Measurements from ENCODE around the gene MYMX.
"Not testable (repeated sequence)": the region's sequence is repeated elsewhere in the genome, so short reads cannot be mapped to it uniquely, and the experiment has no call there.

The MYMX gene

DNA sequence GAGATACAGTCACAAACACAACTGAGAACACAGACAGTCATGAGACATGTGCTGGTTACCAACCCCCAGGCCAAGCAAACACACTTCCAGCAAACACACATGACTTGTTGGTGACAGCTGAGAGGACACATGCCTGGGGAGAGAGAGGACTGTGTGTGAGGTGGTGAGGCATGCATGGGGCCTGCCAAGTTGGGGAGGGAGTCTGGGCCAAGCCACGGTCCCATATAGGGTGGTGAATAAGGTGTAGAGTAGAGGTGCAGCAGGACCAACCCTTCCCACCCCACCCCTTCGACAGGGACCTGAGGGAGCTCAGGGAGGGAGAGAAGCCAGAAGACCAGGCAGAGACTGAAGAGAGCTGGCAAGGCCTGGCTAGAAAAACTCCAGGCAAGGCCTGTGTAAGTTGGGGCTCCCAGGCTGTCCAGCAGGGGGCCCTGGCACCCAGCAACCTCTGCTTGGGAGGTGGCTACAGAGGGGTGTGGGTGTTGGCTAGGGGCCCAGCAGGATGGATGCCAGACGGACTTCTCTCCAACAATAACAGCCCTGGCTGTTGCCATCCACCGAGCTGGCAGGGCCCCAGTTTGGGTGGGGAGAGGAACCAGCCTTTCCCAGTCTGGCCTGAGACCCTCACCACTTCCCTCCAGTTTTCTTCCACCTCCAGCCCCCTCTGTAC is 4.7 kb downstream of the MYMX start:
- peak; percentile 70 for DNase-seq

DNA sequence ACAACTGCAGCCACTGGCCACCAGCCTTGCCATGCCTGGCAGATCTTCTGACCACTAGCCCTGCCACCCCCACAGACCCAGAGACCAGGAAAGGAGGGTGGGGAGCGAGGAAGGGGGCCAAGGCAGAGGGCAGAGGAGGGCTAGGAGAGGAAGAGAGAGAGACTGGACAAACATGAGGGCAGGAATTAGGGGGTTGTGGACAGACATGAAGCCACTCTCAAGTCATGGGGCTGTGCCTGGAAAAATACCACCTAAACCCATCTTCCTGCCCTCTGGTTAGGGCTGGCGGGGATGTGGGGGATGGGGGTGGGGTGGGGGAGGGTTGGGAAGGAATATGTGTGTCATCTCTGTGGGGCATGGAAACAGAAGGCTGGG is 5.2 kb downstream of the MYMX start:
- no peak for DNase-seq

DNA sequence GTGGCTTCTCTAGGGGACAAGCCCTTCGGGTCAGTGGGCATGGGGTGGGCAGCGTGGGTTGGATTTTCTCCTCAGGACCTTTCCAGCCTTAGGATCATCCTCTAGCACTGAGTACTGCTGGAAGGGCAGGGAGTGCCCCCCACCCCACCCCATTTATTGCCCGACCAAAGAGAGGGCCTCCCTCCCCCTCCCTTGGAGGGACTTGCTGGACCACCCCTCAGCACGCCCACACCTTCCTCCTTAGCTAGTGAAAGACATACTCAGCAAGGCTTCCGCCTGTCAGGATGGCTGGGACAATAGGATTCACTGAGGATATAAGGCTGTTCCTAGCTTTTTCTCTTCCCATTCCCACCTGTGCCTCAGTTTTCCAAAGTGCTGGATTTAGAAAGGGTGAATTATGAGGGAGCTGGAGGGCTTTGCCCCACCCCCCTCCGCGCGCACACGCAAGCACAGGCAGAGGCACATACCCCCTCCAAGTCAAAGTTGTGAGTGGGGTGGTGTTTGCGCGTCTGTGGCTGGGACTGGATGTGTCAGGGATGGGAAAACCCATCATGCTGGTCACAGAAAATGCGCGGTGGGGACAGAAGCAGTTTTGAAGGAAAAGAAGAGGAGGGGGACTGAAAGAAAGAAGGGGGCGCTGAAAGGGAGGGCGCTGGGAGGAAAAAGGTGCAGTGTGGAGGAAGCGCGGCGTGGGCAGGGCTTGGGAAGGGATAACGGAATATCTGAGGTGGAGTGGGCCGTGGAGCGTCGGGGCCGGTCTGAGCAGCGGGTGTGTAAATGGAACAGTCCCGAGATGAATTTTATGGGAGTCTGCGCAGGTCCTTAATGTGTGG is 6.0 kb downstream of the MYMX start:
- DNase-seq: no peak

DNA sequence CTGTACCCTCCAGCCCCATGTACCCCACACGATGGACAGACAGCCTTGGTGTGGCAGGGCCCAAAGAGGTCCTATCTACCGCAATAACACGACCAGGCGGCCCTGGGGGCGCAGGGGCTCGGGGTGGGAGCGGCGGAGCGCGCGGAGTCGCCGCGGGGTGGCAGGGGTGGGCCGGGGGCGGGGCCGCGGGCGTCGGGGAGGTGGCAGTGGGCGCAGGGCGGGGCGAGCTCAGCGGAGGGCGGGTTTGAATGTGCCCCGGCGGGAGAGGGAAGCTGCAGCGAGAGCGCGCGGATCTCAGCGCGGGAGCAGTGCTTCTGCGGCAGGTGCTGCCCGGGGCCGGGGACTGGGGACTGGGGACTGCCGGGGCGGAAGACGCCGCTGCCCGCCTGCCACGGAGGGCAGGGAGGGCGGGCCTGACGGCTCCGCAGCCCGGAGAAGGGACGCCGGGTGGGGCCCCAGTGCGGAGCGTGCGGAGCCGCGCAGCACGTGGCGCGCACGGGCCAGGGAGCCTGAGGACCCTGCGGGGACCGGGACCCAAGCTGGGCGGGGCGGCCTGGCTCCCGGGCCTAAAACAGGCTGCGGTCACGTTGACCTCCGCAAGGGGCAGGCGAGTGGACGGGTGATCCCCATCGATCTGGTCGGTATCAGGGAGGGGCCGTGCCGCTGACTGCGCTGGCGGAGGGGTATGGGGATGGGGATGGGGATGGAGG is 6.7 kb downstream of the MYMX start, which contains the start of gene SLC29A1:
Gene SLC29A1, plus strand, starts transcription at position 277 of the 710 bp plus-strand sequence. CDS start 3,719 bp downstream, outside the sequence.
- peak; percentile 77 for DNase-seq

DNA sequence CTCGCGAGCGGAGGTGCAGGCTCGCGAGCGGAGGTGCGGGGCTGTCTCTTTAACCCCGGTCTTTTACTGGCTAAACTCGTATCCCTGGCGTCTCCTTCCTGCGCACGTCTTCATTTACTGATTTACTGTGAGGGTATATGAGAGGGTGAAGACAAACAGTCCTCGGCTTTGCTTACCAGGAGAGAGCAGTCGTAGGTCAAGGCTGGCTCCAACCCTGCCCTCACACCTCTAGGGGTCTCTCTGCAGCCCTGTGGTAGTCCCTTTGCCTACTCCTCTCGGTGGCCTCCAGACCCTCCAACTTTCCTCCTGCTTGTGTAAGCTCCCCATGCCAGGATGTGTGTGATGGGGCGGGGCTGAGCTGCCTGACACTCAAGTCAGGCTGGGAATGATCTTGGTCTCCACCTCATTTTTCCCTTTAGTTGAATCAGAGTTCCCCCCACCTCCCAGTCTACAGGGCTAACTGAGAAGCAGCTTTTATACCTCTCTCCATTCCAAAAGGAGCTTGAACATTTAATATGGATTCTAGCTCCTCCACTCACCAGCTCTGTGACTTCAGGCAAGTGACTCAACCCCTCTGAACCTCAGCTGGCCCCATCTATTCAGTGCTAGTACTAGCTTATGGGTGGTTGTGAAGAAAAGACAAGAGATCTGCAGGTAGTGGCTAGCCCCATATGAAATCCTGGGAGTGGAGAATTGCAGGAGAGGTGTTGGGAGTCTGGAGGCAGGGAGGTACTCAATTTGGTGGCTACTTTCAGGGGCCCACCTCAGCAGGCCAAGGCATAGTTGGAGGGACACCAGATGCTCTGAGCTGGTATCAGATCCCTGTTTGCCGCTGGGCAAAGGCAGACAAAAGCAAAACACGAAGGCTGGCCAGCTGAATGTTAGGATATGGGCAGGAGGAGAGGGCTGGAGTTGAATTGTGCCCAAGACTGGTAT is 7.6 kb downstream of the MYMX start:
- DNase-seq: no peak

DNA sequence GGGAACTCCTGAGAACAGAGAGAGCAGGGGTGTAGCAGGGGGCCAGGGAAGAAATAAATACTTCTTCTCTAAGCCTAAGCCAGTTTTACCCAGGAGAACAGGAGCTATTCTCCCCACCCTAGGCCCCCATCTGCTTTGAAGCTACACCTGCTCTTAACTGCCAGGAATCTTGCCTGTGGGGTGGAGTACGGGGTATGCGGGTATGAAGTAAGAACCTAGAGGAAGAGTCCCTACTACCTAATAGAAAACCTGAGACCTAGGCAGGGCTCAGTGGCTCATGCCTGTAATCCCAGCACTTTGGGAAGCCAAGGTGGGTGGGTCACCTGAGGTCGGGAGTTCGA is 8.2 kb downstream of the MYMX start:
- no peak for DNase-seq

DNA sequence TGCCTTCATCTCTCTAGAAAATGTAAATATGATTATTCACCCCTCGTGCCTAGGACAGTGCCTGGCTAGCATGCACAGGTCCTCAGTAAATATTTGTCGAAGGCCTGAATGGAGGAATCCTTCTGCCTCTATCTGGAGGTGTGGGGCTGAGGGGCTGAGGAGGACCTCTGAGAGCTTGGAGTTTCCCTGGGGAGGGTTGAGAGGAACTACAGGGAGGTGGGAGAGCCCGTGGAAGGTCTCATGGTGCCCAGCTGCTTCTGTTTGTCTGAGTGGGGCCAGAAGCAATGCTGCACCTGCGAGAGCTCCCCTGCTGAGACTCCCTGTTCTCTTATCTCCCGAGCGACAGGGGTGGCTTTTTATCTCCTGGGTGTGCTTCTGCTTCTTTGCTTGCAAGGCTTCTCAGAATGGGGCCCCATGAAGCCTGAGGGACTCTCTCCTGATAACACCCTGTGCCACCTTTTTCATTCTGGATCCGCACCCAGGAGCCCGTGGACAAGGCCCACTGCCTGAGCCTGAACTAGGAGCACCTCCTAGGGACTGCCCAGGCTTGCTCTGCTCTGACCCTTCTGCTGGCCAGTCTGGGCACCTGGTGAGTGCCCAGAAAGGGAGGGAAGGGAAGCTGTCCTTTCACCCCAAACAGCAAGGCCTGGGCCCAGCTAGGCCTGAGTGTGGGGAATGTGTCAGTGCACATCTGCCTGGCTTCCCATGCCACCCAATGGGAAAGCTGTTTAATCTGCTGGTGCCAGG is 9.0 kb downstream of the MYMX start:
- DNase-seq: no peak

DNA sequence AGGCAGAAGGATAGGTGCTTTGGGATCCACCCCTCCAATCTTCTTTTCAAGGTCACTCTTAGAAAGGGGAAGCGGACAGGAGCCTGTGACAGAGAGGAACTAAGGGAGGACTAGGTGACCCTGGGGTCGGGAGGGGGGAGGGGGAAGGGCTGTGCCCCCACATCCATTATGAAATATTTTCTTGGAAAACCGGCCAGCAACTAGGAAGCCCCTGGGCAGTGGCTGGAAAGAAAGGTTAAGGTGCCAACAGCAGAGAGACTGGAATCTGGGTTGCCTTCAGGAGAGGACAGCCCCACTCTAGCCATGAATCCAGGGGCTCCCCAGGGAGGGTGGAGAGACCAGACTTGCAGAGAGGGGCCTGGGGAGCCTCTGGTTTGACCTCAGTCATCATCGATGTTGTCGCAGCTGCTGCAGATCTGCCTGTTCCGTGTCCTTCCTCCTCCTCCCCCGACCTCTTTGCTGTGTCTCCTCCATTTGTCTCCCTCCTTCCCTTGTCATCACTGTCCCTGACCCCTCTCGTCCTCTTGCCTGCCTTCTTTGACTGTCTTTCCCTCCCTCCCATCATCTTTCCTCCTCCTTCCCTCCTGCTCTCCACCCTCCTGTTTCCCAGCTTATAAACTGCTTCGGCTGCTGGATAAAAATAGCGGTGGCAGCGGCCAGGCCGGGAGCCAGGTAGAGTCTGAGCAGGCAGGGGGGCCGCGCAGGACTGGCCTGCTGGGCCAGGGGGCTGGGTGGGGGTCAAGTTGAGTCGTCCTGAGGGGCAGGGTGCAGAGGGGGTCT is 9.8 kb downstream of the MYMX start:
- DNase-seq: no peak

DNA sequence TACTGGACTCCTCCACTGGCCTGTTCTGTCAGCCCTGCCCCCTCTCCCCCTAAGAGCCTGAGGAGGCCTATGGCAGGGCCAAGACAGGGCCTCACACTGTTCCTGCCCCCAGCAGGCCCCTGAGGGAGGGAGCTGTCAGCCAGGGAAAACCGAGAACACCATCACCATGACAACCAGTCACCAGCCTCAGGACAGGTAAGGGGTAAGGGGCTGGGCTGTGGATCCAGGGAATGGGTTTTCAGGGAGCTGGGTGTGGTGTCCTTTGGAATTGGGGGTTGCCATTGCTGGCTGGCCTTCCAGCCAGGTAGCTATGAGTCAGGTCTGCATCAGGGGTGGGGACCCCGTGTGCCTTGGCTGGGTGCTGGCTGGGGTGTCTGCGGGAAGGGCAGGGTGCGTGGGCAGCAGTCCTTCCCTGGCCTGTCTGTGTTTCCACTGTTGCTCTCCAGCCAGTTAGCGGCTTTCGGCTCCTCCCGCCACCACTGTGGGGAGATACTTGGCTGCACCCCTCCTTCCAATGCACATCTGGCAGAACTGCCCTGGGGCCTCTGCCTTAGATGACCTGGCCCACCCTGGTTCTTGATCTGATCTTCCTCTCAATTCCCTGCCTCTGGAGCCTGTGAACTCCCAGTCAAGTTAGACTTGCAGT is 10.5 kb downstream of the MYMX start:
- DNase-seq: no peak

DNA sequence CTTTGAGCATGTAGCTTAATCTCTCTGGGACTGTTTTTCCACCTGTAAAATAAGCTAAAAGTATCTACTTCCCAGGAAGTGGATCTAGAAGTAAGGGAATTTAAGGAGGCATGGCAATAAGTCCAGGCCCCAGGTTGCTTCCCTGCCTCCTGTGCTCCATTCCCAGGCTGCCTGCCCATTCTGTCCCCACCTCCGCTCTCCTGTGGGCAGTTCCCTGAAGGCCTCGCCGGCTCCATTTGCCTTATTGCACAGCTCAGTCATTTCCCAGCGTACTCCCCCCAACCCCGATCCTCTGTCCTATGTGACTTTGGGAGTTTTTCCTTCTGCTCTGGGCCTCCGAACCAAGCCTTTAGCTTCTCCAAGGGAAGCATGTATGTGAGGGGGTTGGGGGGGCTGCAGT is 11.3 kb downstream of the MYMX start:
- DNase-seq: no peak

DNA sequence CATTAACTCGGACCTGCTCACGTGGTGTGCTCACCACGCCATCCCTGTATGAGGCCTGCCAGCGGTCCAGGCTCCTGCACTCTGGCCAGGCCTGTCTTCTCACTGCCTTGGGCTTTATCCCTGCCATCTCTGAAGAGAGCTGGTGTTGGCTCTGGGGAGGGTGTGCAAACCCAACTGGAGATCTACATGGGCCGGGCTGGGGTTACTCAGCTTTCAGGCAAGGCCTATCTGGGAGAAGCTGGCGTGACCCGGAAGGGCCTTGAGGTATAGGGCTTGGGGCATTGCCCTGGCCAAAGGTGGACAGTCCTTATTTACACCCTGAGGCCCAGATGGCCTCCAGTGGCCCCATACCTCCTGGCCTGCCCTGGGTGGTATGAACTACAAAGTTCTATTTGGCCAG is 11.7 kb downstream of the MYMX start:
- no peak for DNase-seq

DNA sequence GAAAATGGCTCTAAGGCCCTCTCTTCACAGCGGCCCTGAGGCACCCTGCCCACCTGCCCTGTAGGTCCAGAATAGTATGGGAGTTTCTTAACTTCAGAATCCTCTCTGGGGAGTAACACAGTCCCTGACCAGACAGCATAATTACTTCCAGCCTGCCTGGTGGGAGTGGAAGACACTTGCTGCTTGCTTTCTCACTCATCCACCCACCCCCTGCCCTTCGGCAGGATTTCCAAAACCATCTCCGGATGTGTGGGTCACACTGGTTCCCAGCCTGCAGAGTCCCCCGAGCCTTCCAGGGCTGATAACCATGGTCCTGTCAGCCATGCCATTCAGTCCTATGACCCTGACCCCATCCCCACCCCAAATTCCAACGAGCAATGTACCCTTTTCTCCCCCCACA is 12.1 kb downstream of the MYMX start:
- no peak for DNase-seq

DNA sequence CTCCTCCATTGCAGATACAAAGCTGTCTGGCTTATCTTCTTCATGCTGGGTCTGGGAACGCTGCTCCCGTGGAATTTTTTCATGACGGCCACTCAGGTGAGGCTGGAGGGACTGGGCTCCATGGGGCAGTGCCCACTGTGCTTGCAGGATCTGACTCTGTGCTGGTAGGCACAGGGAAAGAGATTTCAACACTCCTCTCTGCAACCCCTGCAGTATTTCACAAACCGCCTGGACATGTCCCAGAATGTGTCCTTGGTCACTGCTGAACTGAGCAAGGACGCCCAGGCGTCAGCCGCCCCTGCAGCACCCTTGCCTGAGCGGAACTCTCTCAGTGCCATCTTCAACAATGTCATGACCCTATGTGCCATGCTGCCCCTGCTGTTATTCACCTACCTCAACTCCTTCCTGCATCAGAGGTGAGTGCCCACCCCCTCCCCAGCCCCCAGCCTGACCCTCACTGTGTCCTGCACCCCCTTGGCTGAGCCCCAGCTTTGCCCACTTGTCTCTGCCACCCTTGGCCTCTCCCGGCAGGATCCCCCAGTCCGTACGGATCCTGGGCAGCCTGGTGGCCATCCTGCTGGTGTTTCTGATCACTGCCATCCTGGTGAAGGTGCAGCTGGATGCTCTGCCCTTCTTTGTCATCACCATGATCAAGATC is 12.8 kb downstream of the MYMX start:
- no peak for DNase-seq

DNA sequence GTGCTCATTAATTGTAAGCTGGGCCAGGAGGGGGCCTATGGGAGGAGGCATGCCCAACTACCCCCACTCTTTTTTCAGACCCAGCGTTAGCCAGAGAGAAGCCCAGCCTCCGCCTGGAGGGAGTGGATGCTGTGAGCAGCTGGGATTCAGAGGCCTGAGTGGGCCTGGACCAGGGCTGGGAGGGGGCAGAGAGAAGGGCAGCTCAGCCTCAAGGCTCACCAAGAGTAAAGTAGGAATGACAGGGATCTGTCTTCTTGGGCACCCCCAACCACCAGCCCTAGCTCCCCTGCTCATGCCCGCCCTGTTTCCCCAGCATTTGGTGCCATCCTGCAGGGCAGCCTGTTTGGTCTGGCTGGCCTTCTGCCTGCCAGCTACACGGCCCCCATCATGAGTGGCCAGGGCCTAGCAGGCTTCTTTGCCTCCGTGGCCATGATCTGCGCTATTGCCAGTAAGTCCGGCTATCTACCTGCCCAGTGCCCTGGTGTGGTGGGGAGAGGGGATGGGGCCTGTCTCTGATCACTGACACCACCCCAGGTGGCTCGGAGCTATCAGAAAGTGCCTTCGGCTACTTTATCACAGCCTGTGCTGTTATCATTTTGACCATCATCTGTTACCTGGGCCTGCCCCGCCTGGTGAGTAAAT is 13.4 kb downstream of the MYMX start:
- no peak for DNase-seq

DNA sequence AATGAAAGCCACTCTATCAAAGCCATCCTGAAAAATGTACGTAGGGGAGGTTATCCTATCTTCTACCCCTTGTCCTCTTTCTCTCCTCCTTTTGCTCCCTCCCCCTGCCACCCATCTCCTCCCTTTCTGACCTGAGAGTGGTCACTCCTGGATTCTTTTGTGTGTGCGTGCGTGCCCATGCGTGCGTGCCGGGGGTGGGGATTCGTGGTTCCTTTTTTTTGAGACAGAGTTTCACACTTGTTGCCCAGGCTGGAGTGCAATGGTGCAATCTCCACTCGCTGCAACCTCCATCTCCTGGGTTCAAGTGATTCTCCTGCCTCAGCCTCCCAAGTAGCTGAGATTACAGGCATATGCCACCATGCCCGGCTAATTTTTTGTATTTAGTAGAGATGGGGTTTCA is 14.7 kb downstream of the MYMX start:
- DNase-seq: not testable (repeated sequence)

DNA sequence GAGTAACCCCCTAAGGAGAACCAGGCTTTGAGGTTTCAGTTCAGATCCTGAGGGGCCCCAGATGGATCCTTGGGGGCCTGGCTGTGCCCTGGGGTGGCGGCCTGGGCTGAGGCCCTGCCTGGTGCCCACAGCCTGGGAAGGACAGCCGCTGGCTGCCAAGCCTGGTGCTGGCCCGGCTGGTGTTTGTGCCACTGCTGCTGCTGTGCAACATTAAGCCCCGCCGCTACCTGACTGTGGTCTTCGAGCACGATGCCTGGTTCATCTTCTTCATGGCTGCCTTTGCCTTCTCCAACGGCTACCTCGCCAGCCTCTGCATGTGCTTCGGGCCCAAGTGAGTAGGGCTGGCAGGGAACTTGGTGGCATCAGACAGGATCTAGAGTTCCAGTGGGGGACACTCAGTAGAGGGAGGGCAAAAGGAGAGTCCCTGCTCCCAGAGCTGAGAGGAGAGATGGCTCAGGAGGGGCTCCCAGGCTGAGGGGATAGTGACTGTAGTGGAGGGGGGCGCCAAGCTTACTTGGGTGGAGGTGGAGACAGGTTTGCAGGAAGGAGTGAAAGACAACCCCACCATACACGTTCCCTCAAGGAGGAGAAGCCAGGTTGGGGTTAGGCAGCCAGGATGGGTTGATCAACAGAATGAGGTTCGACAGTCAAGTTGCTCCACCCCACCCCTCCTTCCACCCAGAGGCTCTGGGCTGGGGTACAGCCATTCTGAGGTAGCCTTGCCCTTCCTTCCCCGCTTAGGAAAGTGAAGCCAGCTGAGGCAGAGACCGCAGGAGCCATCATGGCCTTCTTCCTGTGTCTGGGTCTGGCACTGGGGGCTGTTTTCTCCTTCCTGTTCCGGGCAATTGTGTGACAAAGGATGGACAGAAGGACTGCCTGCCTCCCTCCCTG is 16.2 kb downstream of the MYMX start:
- DNase-seq: no peak

DNA sequence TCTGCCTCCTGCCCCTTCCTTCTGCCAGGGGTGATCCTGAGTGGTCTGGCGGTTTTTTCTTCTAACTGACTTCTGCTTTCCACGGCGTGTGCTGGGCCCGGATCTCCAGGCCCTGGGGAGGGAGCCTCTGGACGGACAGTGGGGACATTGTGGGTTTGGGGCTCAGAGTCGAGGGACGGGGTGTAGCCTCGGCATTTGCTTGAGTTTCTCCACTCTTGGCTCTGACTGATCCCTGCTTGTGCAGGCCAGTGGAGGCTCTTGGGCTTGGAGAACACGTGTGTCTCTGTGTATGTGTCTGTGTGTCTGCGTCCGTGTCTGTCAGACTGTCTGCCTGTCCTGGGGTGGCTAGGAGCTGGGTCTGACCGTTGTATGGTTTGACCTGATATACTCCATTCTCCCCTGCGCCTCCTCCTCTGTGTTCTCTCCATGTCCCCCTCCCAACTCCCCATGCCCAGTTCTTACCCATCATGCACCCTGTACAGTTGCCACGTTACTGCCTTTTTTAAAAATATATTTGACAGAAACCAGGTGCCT is 16.9 kb downstream of the MYMX start:
- DNase-seq: no peak
